ENCODE data around the gene LY6G5B. TPM values are rescaled to one million over a fixed set of nuclear protein-coding genes. Genes with fewer than 3 reads are reported as not detected.
A peak's percentile ranks its signal among the peaks of the same experiment; 100 is the strongest.

The LY6G5B gene
- total RNA-seq, 1 donor from 2014 or later = 24.2 TPM

- no peaks in the 10 kb centered on the region for H3K9me3 Mint-ChIP-seq
- no peaks in the 10 kb centered on the region for H3K36me3 Mint-ChIP-seq (ENCODE audit: low read depth)
- no peak overlapping the region for H3K4me3 Mint-ChIP-seq
- peaks cover 27% of the 10 kb centered on the region for H3K4me1 Mint-ChIP-seq
- H3K27ac Mint-ChIP-seq (ENCODE audit: unreplicated experiment) = peak overlapping the region; percentile 90
- DNase-seq (ENCODE audit: low read depth, low spot score) = no peak
- TF ChIP-seq CTCF (conservative IDR thresholded peaks at IDR 0.05) = no peak
- no peaks in the 10 kb centered on the region for H3K27me3 Mint-ChIP-seq (ENCODE audit: low read depth)
Measured at GRCh38 chr6:31712296-31712695, 42.5 kb downstream of the LY6G5B start.

- peak overlapping the region; percentile 96 for H3K27ac Mint-ChIP-seq (ENCODE audit: unreplicated experiment)
Measured at GRCh38 chr6:31713465-31713864, 43.7 kb downstream of the LY6G5B start.

GRCh38 chr6:31713991-31714684 lies 44.4 kb downstream of the LY6G5B start:
- peak overlapping the region; percentile 96 for H3K27ac Mint-ChIP-seq (ENCODE audit: unreplicated experiment)
- DNase-seq (ENCODE audit: low read depth, low spot score) = no peak
- no peaks in the 10 kb centered on the region for H3K36me3 Mint-ChIP-seq (ENCODE audit: low read depth)
- no peaks in the 10 kb centered on the region for H3K27me3 Mint-ChIP-seq (ENCODE audit: low read depth)
- H3K9me3 Mint-ChIP-seq = no peaks in the 10 kb centered on the region
- TF ChIP-seq CTCF (conservative IDR thresholded peaks at IDR 0.05) = no peak
- H3K4me1 Mint-ChIP-seq = peaks cover 27% of the 10 kb centered on the region
- H3K4me3 Mint-ChIP-seq = peak overlapping the region; percentile 36

More at GRCh38 chr6:31713465-31713864, 43.7 kb downstream of the LY6G5B start:
- no peaks in the 10 kb centered on the region for H3K9me3 Mint-ChIP-seq
- DNase-seq (ENCODE audit: low read depth, low spot score) = no peak
- TF ChIP-seq CTCF (conservative IDR thresholded peaks at IDR 0.05) = no peak
- H3K27me3 Mint-ChIP-seq (ENCODE audit: low read depth) = no peaks in the 10 kb centered on the region
- peaks cover 27% of the 10 kb centered on the region for H3K4me1 Mint-ChIP-seq
- no peak overlapping the region for H3K4me3 Mint-ChIP-seq
- no peaks in the 10 kb centered on the region for H3K36me3 Mint-ChIP-seq (ENCODE audit: low read depth)

GRCh38 chr6:31715022-31715958 lies 45.5 kb downstream of the LY6G5B start, which contains the start of gene LY6G6D:
Gene LY6G6D (plus strand): TSS chr6:31715348. CDS start chr6:31715356, 8 bp downstream.
- no peak for TF ChIP-seq CTCF (conservative IDR thresholded peaks at IDR 0.05)
- Mint-ChIP-seq H3K27me3 (ENCODE audit: low read depth) (no peaks in the 10 kb centered on the region), H3K4me3 (peak within 1 kb of the TSS; percentile 36), H3K9me3 (no peaks in the 10 kb centered on the region), H3K27ac (ENCODE audit: unreplicated experiment) (peak within 1 kb of the TSS; percentile 96), H3K36me3 (ENCODE audit: low read depth) (no peaks in the 10 kb centered on the region), H3K4me1 (peaks cover 27% of the 10 kb centered on the region)
- DNase-seq (ENCODE audit: low read depth, low spot score) = no peak

GRCh38 chr6:31717499-31718222 lies 47.9 kb downstream of the LY6G5B start:
- DNase-seq (ENCODE audit: low read depth, low spot score) = no peak
- H3K4me3 Mint-ChIP-seq = no peak overlapping the region
- peaks cover 3% of the 10 kb centered on the region for H3K27me3 Mint-ChIP-seq (ENCODE audit: low read depth)
- H3K36me3 Mint-ChIP-seq (ENCODE audit: low read depth) = peaks cover 3% of the 10 kb centered on the region
- no peak for TF ChIP-seq CTCF (conservative IDR thresholded peaks at IDR 0.05)
- H3K4me1 Mint-ChIP-seq = peaks cover 20% of the 10 kb centered on the region
- H3K27ac Mint-ChIP-seq (ENCODE audit: unreplicated experiment) = peak overlapping the region; percentile 90
- H3K9me3 Mint-ChIP-seq = no peaks in the 10 kb centered on the region
